HepG2 (cell line): ENCODE results near the gene NPBWR2. TPM values are rescaled to one million over a fixed set of nuclear protein-coding genes. Genes with fewer than 3 reads are reported as not detected.

ENCODE experiments used
- CEBPG ChIP-seq: IDR thresholded peaks from 2 replicates; pipeline ENCODE4 v1.6.1; 2016
- DPF2 ChIP-seq: sonication (generic); formaldehyde crosslinking; IDR thresholded peaks from 2 replicates; pipeline ENCODE4 v1.4.0; 2020; ENCODE audit warnings: mild to moderate bottlenecking, low read depth, missing genetic modification reagents, borderline replicate concordance
- HDAC6 ChIP-seq: fragments of 200-600 bp; sonication (generic); IDR thresholded peaks from 2 replicates; pipeline ENCODE4 v1.7.0; 2017; ENCODE audit warnings: mild to moderate bottlenecking, antibody characterized with exemption, low read length, low read depth
- HMGA1 ChIP-seq: sonication (generic); formaldehyde crosslinking; conservative IDR thresholded peaks from 2 replicates; pipeline ENCODE4 v1.4.0; 2020; ENCODE audit warnings: missing genetic modification reagents
- MZF1 ChIP-seq: sonication (generic); formaldehyde crosslinking; IDR thresholded peaks from 2 replicates; pipeline ENCODE4 v1.8.1; 2023; ENCODE audit warnings: mild to moderate bottlenecking, missing genetic modification reagents, borderline replicate concordance
- PCBP1 ChIP-seq: fragments of 200-400 bp; formaldehyde crosslinking; IDR thresholded peaks from 2 replicates; pipeline ENCODE4 v1.6.1; 2017; ENCODE audit warnings: mild to moderate bottlenecking, low read depth, low read length, borderline replicate concordance
- SRSF4 ChIP-seq: fragments of 200-400 bp; formaldehyde crosslinking; IDR thresholded peaks from one replicate; pipeline ENCODE4 v1.6.1; 2018; ENCODE audit warnings: mild to moderate bottlenecking, low read depth, low read length, moderate library complexity; ENCODE audit not compliant: poor library complexity, severe bottlenecking
- YY1 ChIP-seq: IDR thresholded peaks from 2 replicates; pipeline ENCODE4 v1.6.1; 2011; ENCODE audit warnings: low read length, low read depth, moderate library complexity, mild to moderate bottlenecking; ENCODE audit not compliant: insufficient read depth, insufficient replicate concordance
- ZBTB21 ChIP-seq: sonication (generic); formaldehyde crosslinking; IDR thresholded peaks from 2 replicates; pipeline ENCODE4 v1.4.0; 2020; ENCODE audit warnings: missing genetic modification reagents
- ZIK1 ChIP-seq: sonication (generic); formaldehyde crosslinking; IDR thresholded peaks from 2 replicates; pipeline ENCODE4 v1.5.0; 2020; ENCODE audit warnings: mild to moderate bottlenecking, low read depth, missing genetic modification reagents, borderline replicate concordance
- ZNF205 ChIP-seq: IDR thresholded peaks from 2 replicates; pipeline ENCODE4 v1.6.1; 2018; ENCODE audit warnings: missing biosample characterization, missing genetic modification reagents
- ZNF24 ChIP-seq: fragments of 450-650 bp; IDR thresholded peaks from 2 replicates; pipeline ENCODE4 v1.6.1; 2017; ENCODE audit warnings: antibody characterized with exemption, mild to moderate bottlenecking
- ZNF253 ChIP-seq: sonication (generic); formaldehyde crosslinking; IDR thresholded peaks from 2 replicates; pipeline ENCODE4 v1.8.0; 2022; ENCODE audit warnings: mild to moderate bottlenecking, missing genetic modification reagents, borderline replicate concordance
- ZNF383 ChIP-seq: sonication (generic); formaldehyde crosslinking; IDR thresholded peaks from 2 replicates; pipeline ENCODE4 v1.4.0; 2020; ENCODE audit warnings: missing genetic modification reagents, mild to moderate bottlenecking, borderline replicate concordance
- ZNF530 ChIP-seq: sonication (generic); formaldehyde crosslinking; IDR thresholded peaks from 2 replicates; pipeline ENCODE4 v1.5.0; 2020; ENCODE audit warnings: low read depth, mild to moderate bottlenecking, missing genetic modification reagents
- ZSCAN25 ChIP-seq: sonication (generic); formaldehyde crosslinking; IDR thresholded peaks from 2 replicates; pipeline ENCODE4 v1.8.0; 2022; ENCODE audit warnings: mild to moderate bottlenecking, missing genetic modification reagents
- polyA plus RNA-seq, 8 experiments: library from polyadenylated mRNA; depleted of rRNA in 3 of 8; stranded (reverse) in 7 of 8; unstranded in 1 of 8; fragments of >200 nt; fragmentation: Illumina TruSeq in 4 of 8; extraction: Trizol in 4 of 8; gene quantifications; 2 replicates each; pipeline versions ENCODE4 v1.2.1 to v1.2.3, GENCODE V29; 2011 to 2016; ENCODE audit warnings: low read depth in 4 of 8, missing spikeins in 1 of 8, mixed read lengths in 1 of 8; ENCODE audit not compliant: insufficient read depth in 1 of 8
- total RNA-seq, 5 experiments: library from RNA; depleted of rRNA; stranded (reverse); fragments of >200 nt; fragmentation: Illumina TruSeq; extraction: Trizol; gene quantifications; 2 replicates each; pipeline ENCODE4 v1.2.3, GENCODE V29; 2016; ENCODE audit warnings: low read depth in 1 of 5
- TF ChIP-seq, protein P1 (sequence below): sonication (generic); formaldehyde crosslinking; IDR thresholded peaks from 2 replicates; pipeline ENCODE4 v1.9.0; 2021; ENCODE audit warnings: missing genetic modification reagents, borderline replicate concordance
- TF ChIP-seq, protein P2 (sequence below): sonication (generic); formaldehyde crosslinking; conservative IDR thresholded peaks from 2 replicates; pipeline ENCODE4 v1.4.0; 2020; ENCODE audit warnings: missing genetic modification reagents
- TF ChIP-seq, protein P3 (sequence below): sonication (generic); formaldehyde crosslinking; IDR thresholded peaks from 2 replicates; pipeline ENCODE4 v1.4.0; 2020; ENCODE audit warnings: missing genetic modification reagents, low read depth, mild to moderate bottlenecking, borderline replicate concordance

Gene NPBWR2
- total and polyA plus RNA-seq, 2 of the 13 experiments (the other 11 are each of a cell fraction or from before 2014, with no cell fraction given), result not detected

DNA sequence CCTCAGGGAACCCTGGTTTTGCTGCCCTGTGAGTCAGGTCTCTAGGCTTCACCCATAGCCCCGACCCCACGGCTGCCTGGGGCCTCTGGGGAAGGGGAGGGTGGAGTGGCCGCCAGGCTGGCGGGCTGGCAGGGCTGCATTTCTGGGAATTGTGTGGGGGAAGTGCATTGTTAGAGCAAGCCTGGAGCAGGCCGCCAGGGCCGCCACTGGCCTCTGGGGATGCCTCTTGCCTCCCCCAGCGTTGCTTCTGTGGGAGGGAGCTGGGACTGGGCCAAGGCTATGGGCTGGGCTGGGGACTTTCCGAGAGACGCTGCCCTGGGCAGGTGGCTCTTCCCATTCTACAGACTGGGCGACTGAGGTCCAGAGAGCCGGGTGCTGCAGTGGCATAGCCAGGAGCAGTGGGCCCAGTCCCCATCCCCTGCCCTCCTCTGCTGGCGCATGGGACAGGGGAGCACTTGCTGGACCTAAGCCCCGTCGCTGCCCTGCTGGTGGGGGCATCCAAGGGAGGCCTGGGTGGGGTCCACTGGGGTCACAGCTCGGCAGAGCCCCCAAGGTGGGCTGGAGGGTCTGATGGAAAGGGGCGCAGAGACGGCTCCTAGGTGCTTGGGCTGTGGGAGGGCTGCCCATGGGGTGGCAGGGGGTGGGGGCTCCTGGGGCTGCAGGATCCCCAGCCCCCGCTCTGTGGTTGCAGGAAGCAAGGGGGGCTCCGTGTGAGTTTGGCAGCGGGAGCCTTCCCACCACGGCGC, 51.3 kb downstream of the NPBWR2 start (continued):
- TF ChIP-seq, protein P1, sequence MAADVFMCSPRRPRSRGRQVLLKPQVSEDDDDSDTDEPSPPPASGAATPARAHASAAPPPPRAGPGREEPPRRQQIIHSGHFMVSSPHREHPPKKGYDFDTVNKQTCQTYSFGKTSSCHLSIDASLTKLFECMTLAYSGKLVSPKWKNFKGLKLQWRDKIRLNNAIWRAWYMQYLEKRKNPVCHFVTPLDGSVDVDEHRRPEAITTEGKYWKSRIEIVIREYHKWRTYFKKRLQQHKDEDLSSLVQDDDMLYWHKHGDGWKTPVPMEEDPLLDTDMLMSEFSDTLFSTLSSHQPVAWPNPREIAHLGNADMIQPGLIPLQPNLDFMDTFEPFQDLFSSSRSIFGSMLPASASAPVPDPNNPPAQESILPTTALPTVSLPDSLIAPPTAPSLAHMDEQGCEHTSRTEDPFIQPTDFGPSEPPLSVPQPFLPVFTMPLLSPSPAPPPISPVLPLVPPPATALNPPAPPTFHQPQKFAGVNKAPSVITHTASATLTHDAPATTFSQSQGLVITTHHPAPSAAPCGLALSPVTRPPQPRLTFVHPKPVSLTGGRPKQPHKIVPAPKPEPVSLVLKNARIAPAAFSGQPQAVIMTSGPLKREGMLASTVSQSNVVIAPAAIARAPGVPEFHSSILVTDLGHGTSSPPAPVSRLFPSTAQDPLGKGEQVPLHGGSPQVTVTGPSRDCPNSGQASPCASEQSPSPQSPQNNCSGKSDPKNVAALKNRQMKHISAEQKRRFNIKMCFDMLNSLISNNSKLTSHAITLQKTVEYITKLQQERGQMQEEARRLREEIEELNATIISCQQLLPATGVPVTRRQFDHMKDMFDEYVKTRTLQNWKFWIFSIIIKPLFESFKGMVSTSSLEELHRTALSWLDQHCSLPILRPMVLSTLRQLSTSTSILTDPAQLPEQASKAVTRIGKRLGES (CRISPR knock-in tag), result peak; percentile 80
- TF ChIP-seq HDAC6 (no peak), MZF1 (CRISPR knock-in tag) (0 out of 2 replicates have a peak, but pooled peaks have one; percentile 23), ZSCAN25 (CRISPR knock-in tag) (peak; percentile 32), DPF2 (CRISPR knock-in tag) (no peak), ZBTB21 (CRISPR knock-in tag) (no peak), YY1 (no peak), ZNF530 (CRISPR knock-in tag) (no peak), ZNF24 (no peak), ZNF205 (CRISPR knock-in tag) (no peak; the same call in 1 of the 2 replicates), CEBPG (CRISPR knock-in tag) (no peak; the same call in 1 of the 2 replicates), HMGA1 (CRISPR knock-in tag) (no peak), ZNF253 (CRISPR knock-in tag) (0 out of 2 replicates have a peak, but pooled peaks have one; percentile 60), ZIK1 (CRISPR knock-in tag) (no peak), ZNF383 (no peak), SRSF4 (no peak), PCBP1 (peak; percentile 98)
- TF ChIP-seq, protein P2, sequence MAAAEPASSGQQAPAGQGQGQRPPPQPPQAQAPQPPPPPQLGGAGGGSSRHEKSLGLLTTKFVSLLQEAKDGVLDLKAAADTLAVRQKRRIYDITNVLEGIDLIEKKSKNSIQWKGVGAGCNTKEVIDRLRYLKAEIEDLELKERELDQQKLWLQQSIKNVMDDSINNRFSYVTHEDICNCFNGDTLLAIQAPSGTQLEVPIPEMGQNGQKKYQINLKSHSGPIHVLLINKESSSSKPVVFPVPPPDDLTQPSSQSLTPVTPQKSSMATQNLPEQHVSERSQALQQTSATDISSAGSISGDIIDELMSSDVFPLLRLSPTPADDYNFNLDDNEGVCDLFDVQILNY (CRISPR knock-in tag), result 0 out of 2 replicates have a peak, but pooled peaks have one; percentile 13
- TF ChIP-seq, protein P3, sequence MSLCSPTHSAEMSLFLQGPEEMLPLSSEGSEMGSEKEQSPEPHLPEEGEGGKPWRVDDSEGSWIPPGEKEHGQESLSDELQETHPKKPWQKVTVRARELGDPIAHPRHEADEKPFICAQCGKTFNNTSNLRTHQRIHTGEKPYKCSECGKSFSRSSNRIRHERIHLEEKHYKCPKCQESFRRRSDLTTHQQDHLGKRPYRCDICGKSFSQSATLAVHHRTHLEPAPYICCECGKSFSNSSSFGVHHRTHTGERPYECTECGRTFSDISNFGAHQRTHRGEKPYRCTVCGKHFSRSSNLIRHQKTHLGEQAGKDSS (CRISPR knock-in tag), result 0 out of 2 replicates have a peak, but pooled peaks have one; percentile 15
